H9 (cell line): ENCODE data around the gene FAAP100. TPM values are rescaled to one million over a fixed set of nuclear protein-coding genes. Genes with fewer than 3 reads are reported as not detected.

ENCODE experiments used
- DNase-seq: peaks from one replicate; pipeline ENCODE4 v3.0.0-alpha.2; 2017
- H2AFZ ChIP-seq: one replicate; pipeline ENCODE4 v1.6.1; 2013; ENCODE audit warnings: mild to moderate bottlenecking, low read length, control low read depth, moderate library complexity
- H2AK5ac ChIP-seq: 2 replicates; pipeline ENCODE4 v1.6.1; 2013; ENCODE audit warnings: low read length, control low read depth, mixed read lengths; ENCODE audit not compliant: insufficient read length
- H2BK120ac ChIP-seq: one replicate; pipeline ENCODE4 v1.6.1; 2013; ENCODE audit warnings: low read depth, mild to moderate bottlenecking, low read length, control low read depth, inconsistent platforms; ENCODE audit not compliant: poor library complexity, severe bottlenecking
- H2BK12ac ChIP-seq: 2 replicates; pipeline ENCODE4 v1.6.1; 2013; ENCODE audit warnings: low read length, control low read depth, mixed read lengths, low read depth; ENCODE audit not compliant: insufficient read length
- H2BK15ac ChIP-seq: 2 replicates; pipeline ENCODE4 v1.6.1; 2013; ENCODE audit warnings: low read depth, low read length, control low read depth
- H2BK20ac ChIP-seq: one replicate; pipeline ENCODE4 v1.6.1; 2013; ENCODE audit warnings: low read depth, mild to moderate bottlenecking, low read length, control low read depth, inconsistent platforms; ENCODE audit not compliant: poor library complexity, severe bottlenecking
- H2BK5ac ChIP-seq: 2 replicates; pipeline ENCODE4 v1.6.1; 2013; ENCODE audit warnings: low read length, control low read depth, mixed read lengths; ENCODE audit not compliant: insufficient read length
- H3K14ac ChIP-seq: 2 replicates; pipeline ENCODE4 v1.6.1; 2013; ENCODE audit warnings: low read length, control low read depth; ENCODE audit not compliant: insufficient read depth
- H3K18ac ChIP-seq: 2 replicates; pipeline ENCODE4 v1.6.1; 2013; ENCODE audit warnings: low read depth, mild to moderate bottlenecking, mixed read lengths, low read length, control low read depth; ENCODE audit not compliant: insufficient read length
- H3K23ac ChIP-seq: 2 replicates; pipeline ENCODE4 v1.6.1; 2013; ENCODE audit warnings: low read length, control low read depth, mixed read lengths, low read depth; ENCODE audit not compliant: insufficient read length
- H3K23me2 ChIP-seq: 2 replicates; pipeline ENCODE4 v1.6.1; 2013; ENCODE audit warnings: low read depth, mild to moderate bottlenecking, mixed read lengths, low read length, control low read depth; ENCODE audit not compliant: insufficient read length, poor library complexity, severe bottlenecking
- H3K27ac ChIP-seq: 2 replicates; pipeline ENCODE4 v1.5.1; 2013; ENCODE audit warnings: low read length, control low read depth, mixed read lengths, low read depth; ENCODE audit not compliant: insufficient read length
- H3K27me3 ChIP-seq: 2 replicates; pipeline ENCODE4 v1.6.1; 2013; ENCODE audit warnings: low read length, control low read depth, inconsistent platforms; ENCODE audit not compliant: insufficient read depth
- H3K4ac ChIP-seq: 2 replicates; pipeline ENCODE4 v1.6.1; 2013; ENCODE audit warnings: low read depth, mild to moderate bottlenecking, control low read depth, inconsistent platforms, low read length, moderate library complexity
- H3K4me1 ChIP-seq: 2 replicates; pipeline ENCODE4 v1.6.1; 2013; ENCODE audit warnings: low read length, control low read depth, inconsistent platforms; ENCODE audit not compliant: insufficient read depth
- H3K4me2 ChIP-seq: 2 replicates; pipeline ENCODE4 v1.6.1; 2013; ENCODE audit warnings: low read length, control low read depth, mixed read lengths; ENCODE audit not compliant: insufficient read length, insufficient read depth
- H3K56ac ChIP-seq: 2 replicates; pipeline ENCODE4 v1.6.1; 2013; ENCODE audit warnings: low read depth, mild to moderate bottlenecking, mixed read lengths, low read length, control low read depth; ENCODE audit not compliant: insufficient read length
- H3K79me1 ChIP-seq: 2 replicates; pipeline ENCODE4 v1.6.1; 2013; ENCODE audit warnings: low read depth, mild to moderate bottlenecking, moderate library complexity, low read length, control low read depth, inconsistent platforms; ENCODE audit not compliant: insufficient read depth, poor library complexity, severe bottlenecking
- H3K79me2 ChIP-seq: 2 replicates; pipeline ENCODE4 v1.6.1; 2013; ENCODE audit warnings: low read length, control low read depth, inconsistent platforms; ENCODE audit not compliant: insufficient read depth
- H3K9ac ChIP-seq: 2 replicates; pipeline ENCODE4 v1.6.1; 2013; ENCODE audit warnings: low read length, control low read depth, mixed read lengths; ENCODE audit not compliant: insufficient read length; ENCODE audit errors: extremely low read depth
- H3K9me3 ChIP-seq: one replicate; pipeline ENCODE4 v1.6.1; 2013; ENCODE audit warnings: low read depth, low read length, inconsistent platforms; ENCODE audit not compliant: control insufficient read depth
- H3T11ph ChIP-seq: one replicate; pipeline ENCODE4 v1.6.1; 2013; ENCODE audit warnings: mild to moderate bottlenecking, low read length, control low read depth, inconsistent platforms
- H4K20me1 ChIP-seq: one replicate; pipeline ENCODE4 v1.6.1; 2013; ENCODE audit not compliant: control insufficient read depth, insufficient read length, insufficient read depth
- H4K5ac ChIP-seq: 2 replicates; pipeline ENCODE4 v1.6.1; 2013; ENCODE audit warnings: low read depth, mild to moderate bottlenecking, mixed read lengths, low read length, control low read depth; ENCODE audit not compliant: insufficient read length
- H4K8ac ChIP-seq: replicated peaks from 2 replicates; pipeline ENCODE4 v1.6.1; 2013; ENCODE audit warnings: low read length, control low read depth, mixed read lengths, low read depth; ENCODE audit not compliant: insufficient read length
- H4K91ac ChIP-seq: 2 replicates; pipeline ENCODE4 v1.6.1; 2013; ENCODE audit warnings: low read depth, mild to moderate bottlenecking, moderate library complexity, mixed read lengths, low read length, control low read depth; ENCODE audit not compliant: insufficient read length
- H3K27ac Mint-ChIP-seq, 3 experiments: 2 replicates in 2 of 3; 3 replicates in 1 of 3; pipeline ENCODE4 v1.8.0; 2020 to 2021; ENCODE audit warnings: mixed read lengths in 3 of 3, mild to moderate bottlenecking in 1 of 3, moderate library complexity in 1 of 3
- H3K27me3 Mint-ChIP-seq: 2 replicates; pipeline ENCODE4 v1.8.0; 2021; ENCODE audit warnings: low read depth, mild to moderate bottlenecking, moderate library complexity, mixed read lengths
- H3K36me3 Mint-ChIP-seq, 3 experiments: 2 replicates in 2 of 3; 3 replicates in 1 of 3; pipeline ENCODE4 v1.8.0; 2020 to 2021; ENCODE audit warnings: low read depth in 3 of 3, mixed read lengths in 3 of 3; ENCODE audit not compliant: insufficient read depth in 1 of 3
- H3K4me1 Mint-ChIP-seq, 2 experiments: 2 replicates each; pipeline ENCODE4 v1.8.0; 2020; ENCODE audit warnings: mixed read lengths in 2 of 2
- H3K4me3 Mint-ChIP-seq, 2 experiments: 2 replicates in 1 of 2; 3 replicates in 1 of 2; pipeline ENCODE4 v1.8.0; 2020 to 2021; ENCODE audit warnings: mild to moderate bottlenecking in 2 of 2, mixed read lengths in 2 of 2, moderate library complexity in 1 of 2
- H3K9me3 Mint-ChIP-seq, 2 experiments: 2 replicates in 1 of 2; 3 replicates in 1 of 2; pipeline ENCODE4 v1.8.0; 2020; ENCODE audit warnings: mild to moderate bottlenecking in 2 of 2, mixed read lengths in 2 of 2, moderate library complexity in 1 of 2
- CTCF ChIP-seq: fragments of 200-600 bp; sonication (generic); conservative IDR thresholded peaks from 3 replicates; pipeline ENCODE4 v1.8.0; 2021; ENCODE audit warnings: antibody characterized with exemption, mild to moderate bottlenecking
- WGBS: extraction: QIAGEN DNeasy Blood & Tissue Kit; methylation state at CpG from one replicate; pipeline ENCODE4 v1.1.7; 2013; ENCODE audit warnings: missing lambda C conversion rate, low lambda C conversion rate, mixed read lengths; ENCODE audit not compliant: insufficient read length; ENCODE audit errors: extremely low coverage; 5-methylcytosine and 5-hydroxymethylcytosine counted together
- total RNA-seq: library from RNA; stranded (reverse); gene quantifications from 2 replicates; pipeline ENCODE4 v1.2.1, GENCODE V29; 2021

FAAP100 gene
- total RNA-seq, 1 experiment from 2014 or later = 54.0 TPM

DNA sequence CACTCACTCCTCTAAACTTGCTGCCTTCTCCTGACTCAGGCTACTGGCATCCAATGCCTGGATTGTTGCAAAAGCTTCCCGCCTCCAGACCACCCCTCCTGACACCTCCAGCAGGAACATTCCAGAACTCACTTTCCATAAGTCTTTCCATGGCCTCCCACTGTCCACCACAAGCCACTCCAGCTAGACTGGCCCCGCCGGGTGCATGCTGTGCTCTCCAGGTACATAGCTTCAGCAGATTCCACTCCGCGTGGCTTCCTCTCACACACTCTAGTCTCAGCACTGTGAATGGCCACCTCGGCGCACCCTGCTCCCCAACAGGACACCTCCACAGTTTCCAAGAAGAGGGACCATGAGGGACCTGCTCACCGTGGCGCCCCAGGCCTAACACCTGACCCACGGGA, 25.9 kb upstream of the FAAP100 start:
- Histone ChIP-seq H3K79me2 (no peaks in the 10 kb centered on the region), H3K18ac (no peak overlapping the region), H3K14ac (no peak overlapping the region), H3K79me1 (no peaks in the 10 kb centered on the region), H2AK5ac (no peak overlapping the region), H3K4me2 (no peak overlapping the region), H3K23ac (no peak overlapping the region), H3K23me2 (no peaks in the 10 kb centered on the region), H2BK15ac (no peak overlapping the region), H3K56ac (no peak overlapping the region), H4K20me1 (peaks cover 2% of the 10 kb centered on the region), H2BK120ac (no peak overlapping the region), H3K4me1 (no peaks in the 10 kb centered on the region), H3K9me3 (no peaks in the 10 kb centered on the region), H3K4ac (no peak overlapping the region), H2AFZ (no peak overlapping the region), H3T11ph (no peak overlapping the region), H4K5ac (no peak overlapping the region), H3K27ac (no peak overlapping the region), H2BK5ac (no peak overlapping the region), H4K91ac (no peak overlapping the region), H3K27me3 (no peaks in the 10 kb centered on the region), H3K9ac (no peak overlapping the region), H2BK12ac (no peak overlapping the region), H4K8ac (no peak overlapping the region), H2BK20ac (no peak overlapping the region)
- Mint-ChIP-seq H3K36me3 (peaks cover 22 to 81% (median 72%) of the 10 kb centered on the region in 3 experiments), H3K9me3 (no peaks in the 10 kb centered on the region), H3K27me3 (peaks cover 3% of the 10 kb centered on the region), H3K4me3 (no peak overlapping the region), H3K4me1 (no peaks in the 10 kb centered on the region), H3K27ac (peak overlapping the region; percentile 57 to 93 (median 74); a peak in 5 of 7 replicates)
- no peak for TF ChIP-seq CTCF
- peak; percentile 24 for DNase-seq
- WGBS = no CpG with 5 or more reads among the region's 10 CpGs
